NCI-H1105 treated with DMSO at 0.1 percent for 48 hours (cell line): ENCODE data around the gene KCNK17.
"Not testable (repeated sequence)": the region's sequence is repeated elsewhere in the genome, so short reads cannot be mapped to it uniquely, and the experiment has no call there.

Experiments
- DNase-seq: peaks from one replicate; lab custom pipeline; 2025; lab: John Stamatoyannopoulos, UW

Gene KCNK17

DNA sequence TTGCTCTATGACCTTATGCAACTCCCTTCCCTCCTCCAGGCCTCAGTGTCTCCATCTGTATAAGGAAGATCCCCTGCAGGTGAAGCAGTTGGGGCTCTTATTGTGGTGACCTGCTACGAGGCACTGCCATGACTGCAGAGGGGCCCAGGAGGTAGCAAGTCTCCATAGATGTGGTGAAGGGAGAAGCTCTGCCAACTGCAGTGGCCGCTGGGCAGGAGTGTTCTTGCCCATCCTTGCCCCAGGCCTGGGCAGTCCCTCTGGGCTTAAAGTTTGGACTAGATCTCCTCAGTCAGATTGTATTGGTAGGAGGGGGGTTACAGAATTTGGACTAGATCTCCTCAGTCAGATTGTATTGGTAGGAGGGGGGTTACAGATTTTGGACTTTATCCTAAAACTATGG lies 12.2 kb downstream of the KCNK17 start:
- no peak for DNase-seq

DNA sequence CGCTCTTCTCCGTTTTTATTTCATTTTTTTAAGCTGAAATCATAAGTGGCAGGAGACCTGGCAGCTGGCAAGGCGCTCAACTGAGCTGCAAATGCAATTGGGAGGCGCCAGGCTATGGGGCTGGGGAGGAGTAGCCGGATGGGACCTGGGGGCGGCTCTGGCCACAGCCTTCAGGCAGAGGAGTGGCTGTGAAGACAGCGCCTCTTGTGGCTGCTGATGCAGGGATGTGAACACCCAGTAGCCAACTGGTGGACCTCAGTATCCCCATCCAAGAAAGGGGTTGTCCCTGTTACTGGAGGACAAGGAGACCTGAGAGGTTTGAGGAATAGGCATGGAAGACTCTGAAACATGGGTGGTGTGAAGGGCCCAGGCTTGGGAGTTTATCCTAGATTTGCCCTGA lies 12.6 kb downstream of the KCNK17 start:
- no peak for DNase-seq

DNA sequence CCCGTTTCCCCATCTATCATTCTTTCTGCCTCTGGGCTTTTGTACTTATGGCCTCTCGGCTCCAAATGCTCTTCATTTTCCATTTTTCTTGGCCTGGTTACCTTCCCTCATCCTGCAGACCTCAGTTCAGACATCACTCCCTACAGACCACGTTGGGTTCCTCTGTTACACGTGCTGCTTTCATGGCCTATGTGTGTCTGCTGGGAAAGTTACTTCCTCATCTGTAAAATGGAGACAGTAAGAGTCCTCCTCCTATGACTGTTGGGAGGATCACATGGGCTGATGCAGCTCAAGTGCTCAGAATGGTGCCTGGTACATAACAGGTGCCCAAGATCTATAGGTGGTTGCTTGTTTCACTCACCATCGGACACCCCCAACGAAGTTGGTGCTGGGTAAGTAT lies 13.5 kb downstream of the KCNK17 start:
- DNase-seq: no peak

DNA sequence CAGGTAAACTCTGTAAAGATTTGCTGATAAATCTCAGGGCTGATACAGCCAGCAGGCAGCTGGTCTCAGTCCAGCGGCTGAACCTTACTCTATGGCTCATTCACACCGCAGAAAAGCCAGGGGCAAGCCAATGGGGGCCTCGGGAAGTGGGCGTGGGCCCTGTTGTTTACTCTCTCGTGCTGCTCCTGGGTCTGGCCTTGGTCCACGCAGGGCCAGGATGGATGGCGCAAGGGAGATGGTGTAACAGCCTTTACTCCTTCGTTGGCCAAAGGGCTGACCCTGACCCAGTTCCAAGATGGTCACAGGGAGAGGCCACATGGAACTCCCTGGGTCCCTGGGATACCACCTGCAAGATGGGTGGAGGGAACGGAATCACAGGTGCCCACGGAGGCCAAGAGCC lies 16.2 kb downstream of the KCNK17 start:
- no peak for DNase-seq

DNA sequence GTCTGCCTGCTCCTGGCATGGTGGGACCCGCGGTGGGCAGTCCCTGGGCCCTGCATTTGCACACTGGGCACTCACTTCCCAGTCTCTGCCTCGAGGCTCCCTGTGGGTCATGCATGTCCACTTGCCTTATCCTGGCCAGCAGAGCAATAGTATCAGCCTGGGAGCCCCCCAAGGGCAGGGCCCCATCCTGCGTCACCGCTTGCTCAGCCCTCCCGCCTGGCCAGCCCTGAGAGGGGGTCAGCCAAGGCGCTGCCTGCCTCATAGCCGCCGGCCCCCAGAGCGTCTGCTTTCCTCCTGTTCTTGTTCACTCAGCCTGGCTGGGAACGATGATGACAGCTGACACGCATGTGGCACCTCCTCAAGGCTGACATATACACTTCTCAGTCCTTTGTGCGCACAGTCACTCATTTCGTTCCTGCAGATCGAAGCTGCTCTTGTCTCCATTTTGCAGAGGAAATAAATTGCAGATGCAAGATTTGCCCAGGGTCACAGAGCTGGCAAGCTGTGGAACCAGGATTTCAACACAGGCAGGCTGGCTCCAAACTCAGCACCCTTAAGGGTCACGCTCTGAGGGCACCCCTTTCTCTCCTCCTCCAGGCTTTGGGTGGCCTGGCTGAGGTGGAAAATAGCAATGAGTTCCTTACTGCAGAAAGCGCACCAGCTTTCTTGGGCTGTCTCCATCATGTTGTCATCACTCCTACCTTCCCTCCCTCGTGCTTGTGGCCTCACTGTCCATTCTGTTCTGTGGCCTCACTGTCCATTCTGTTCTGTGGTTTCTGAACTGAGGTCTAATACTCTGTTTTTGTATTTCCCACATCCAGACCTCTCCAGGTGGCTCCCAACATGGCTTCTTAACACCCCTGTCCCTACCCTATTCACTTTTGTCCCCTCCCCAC lies 17.2 kb downstream of the KCNK17 start:
- DNase-seq: no peak

DNA sequence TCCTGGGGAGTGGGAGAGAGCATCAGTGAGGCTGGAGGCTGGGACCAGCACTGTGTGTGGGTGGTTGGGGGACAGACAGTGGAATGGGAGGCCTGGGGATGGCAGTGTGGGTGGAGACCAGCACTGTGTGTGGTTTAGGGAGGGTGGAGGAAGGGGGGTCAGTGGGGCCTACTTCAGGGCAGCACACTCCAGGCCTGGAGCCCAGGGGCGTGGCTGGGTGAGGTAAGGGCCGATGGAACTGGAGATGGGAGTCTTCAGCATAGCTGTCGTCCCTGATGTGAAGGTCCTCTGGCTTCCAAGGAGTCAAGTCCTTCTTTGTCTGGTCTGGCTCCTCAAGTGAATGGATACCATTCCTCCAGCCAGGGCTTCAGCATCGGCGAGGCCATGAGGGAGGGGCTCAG lies 18.6 kb downstream of the KCNK17 start:
- no peak for DNase-seq

DNA sequence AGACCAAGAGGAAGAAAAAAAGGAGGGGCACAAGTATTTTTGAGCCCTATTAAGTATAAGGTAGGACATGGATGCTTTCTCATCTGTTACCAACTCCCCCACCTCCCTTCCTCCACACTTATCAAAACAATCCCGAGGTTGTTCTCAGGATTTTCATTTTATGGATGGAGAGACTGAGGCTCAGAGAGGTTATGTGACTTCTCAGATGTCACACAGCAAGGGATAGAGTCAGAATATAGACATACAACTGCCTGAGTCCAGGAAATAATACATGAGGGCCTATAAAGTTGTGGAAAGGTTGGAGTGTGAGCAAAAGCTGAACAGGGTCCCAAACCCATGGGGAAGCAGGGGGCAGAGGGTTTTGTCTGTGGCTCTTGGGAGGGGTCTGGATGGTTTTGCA lies 19.3 kb downstream of the KCNK17 start:
- no peak for DNase-seq

DNA sequence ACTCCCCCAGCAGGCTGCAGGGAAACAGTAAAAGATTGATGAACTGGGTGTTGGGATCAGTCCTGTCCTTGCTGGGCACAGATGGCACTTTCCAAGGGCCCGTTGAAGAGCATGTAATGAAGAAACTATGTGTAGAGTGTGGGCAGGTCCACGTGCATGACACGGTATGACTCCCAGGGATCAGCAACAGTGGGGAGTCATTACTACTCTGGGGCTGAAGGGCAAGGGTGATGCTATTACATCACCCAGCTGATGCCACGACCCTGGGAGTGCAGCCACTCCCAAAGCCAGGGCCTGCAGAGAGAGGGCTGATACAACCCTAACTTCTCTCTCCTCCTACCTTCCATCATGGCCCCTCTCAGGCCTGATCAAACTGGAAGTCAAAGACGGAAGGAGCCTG lies 20.1 kb downstream of the KCNK17 start:
- no peak for DNase-seq

DNA sequence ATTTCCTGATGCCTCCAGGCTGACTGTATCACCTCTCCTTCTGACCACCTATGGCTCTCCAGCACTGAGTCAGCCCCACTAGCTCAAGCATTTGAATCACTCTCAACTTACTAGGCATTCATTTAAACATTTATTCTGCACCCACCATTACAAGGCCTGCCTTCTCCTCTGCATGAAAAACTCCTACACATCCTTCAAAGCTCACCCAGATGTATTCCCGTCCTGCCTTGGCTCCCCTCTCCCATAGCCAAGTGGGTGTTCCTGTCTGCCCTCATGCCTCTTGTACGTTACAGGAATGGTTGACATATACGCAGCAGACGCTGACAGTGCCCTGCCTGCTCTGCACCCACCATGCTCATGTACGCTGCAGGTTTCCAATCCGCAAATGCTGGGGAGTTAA lies 21.6 kb downstream of the KCNK17 start:
- DNase-seq: no peak

DNA sequence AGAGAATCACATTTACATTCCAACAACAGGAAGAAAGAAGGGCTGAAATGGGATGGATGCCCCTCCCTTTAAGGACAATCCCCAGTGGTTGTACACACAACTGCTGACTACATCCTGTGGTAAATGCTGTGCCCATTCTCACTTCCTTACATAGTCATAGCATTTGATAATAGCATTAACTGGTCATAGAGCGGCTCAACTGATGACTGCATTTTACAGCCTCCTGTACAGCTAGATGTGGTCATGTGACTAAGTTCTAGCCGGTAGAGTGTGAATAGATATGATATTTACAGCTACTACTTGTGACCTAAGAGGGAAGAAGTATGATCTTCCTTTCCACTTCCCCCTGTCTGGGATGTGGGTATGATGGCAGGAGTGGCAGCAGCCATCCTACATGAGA lies 24.7 kb downstream of the KCNK17 start:
- no peak for DNase-seq

DNA sequence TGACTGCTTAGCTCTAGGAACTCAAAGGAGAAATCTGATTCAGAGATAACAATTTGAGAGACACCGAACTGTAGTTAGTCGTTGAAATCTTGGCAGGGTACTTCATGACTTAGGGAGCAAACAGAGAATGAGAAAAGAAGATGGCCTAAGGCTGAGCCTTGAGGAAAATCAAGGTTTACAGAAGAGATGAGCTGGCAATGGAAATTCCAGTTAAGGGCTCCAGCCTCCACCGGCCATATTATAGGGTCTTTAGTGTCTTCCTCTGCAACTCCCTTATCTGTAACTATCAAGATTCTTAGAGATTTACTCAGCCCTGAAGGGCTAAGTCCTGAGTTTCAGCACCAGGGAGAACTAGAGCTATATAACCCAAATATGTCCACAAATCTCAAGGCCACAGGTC lies 26.6 kb downstream of the KCNK17 start:
- DNase-seq: no peak

DNA sequence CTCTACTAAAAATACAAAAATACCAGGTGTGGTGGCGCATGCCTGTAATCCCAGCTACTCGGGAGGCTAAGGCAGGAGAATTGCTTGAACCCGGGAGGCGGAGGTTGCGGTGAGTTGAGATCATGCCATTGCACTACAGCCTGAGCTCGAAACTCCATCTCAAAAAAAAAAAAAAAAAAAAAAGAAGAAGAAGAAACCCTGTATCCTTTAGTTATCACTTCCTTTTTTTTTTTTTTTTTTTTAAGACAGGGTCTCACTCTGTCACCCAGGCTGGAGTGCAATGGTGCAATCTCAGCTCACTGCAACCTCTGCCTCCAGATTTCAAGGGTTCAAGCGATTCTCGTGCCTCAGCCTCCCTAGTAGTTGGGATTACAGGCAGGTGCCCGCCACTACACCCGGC lies 27.6 kb downstream of the KCNK17 start:
- DNase-seq: not testable (repeated sequence)

DNA sequence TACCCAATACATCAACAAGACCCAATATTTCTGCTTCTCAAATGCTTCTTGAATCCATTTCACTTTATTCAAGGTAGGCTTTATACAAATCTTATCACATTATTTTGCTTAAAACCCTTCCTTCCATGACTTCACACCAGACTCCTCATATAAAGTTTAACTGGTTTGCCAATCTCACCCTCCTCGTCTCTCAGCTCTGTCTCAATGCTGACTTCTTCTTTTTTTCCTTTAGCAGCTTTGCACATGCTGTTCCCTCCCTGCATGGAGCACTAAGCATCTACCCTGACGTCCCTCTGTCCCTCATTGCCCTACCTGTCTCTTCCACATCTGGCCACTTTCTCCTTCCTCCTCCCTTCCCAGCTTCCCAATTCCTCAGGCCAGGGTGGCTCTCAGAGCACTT lies 31.4 kb downstream of the KCNK17 start:
- DNase-seq: no peak

DNA sequence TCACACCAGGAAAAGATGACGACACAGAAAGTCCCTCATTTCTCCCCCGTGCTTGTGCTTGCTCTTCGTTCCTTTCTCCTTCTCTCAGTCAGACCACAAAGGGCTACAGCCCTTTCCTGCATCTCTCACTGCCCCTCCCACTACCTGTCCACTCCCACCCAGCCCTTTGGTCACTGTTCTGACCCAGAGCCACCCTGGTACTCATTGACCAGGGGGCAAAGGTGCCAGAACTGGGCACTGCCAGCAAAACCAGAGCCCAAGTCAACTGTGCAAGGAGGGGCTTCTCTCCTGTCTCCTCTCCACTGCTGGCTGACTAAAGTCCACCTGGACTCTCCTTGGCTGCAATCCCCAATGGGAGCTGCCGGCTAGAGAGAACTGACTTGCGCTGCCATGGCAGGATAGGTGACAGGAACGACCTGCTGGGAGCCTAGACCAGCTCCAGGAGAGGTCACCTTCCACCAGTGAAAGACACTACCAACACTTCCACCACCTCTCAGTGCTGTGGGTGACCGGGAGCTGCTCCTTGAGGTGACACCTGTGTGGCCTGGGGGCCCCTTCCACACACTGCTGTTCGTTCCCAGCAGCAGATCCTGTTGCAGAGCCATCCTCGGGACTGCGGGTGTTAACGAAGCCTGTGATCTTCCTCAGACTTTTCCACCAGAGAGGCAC lies 32.8 kb downstream of the KCNK17 start:
- DNase-seq: no peak

DNA sequence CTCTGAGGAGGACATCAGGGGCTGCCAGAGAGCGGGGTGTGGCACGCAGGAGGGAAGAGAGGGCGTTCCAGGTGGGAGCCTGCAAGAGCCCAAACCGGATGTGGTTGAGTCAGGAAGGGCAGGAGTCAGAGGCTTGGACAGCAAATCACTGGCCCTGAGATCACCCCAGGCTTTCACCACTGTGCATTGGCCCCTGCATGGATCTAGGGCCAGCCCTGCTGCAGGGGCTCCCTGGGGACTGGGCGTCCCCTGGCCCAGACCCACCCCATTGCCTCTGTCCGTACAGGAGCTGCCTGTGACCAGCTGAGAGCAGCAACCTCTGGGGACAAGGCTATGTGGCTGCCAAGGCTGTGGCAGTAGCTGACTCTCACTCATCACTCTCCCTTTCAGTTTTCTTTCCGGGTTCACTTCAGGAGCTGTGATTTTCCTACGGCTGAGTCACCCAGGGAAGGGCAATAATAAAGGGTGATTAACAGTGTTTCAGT lies 33.9 kb downstream of the KCNK17 start:
- no peak for DNase-seq

DNA sequence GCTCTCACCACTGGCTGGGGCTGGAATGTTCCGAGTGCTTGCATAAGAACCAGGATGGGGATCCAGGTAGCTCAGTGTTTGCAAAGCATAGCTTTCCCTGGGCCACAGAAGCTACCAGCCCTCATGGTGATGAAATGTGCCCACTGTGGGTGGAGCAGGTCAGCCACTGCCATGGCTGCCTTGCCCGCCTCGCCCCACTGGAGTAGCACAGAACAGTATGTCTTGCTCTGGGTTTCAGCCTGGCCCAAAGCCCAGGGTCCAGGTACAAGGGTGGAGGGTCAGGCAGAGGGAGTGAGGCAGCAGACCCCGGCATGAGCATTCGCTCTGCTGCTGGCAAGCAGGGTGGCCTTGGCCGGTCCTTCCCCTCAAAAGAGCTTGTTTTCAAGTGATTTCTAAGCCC lies 34.7 kb downstream of the KCNK17 start:
- DNase-seq: no peak

DNA sequence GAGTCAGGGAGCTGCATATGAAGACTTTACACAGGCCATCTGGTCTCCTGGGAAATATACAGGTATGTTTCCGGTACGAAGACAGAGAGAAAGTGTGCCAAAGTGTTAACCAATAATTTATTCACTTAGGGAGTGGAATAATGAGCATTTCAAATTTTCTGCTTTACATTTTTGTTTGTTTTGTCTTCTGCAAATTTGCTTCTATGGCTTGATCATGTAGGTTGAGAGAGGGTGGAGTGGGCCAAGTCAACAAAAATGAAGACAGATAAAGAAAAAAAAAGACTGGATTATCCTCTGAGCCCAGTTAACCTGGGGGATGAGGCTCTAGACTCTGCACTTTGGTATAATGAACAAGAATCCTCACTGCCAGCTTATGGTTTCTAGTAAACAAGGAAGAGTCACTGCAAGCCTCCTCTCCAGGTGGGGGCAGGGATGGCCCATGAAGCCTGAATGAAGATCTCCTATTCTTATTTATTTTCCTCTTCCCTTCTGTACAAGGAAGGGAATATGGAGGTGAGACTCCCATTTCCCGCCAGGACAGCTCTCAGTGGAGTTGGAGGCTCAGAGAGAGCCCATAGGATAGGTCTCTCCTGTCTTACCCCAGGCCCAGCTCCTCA lies 37.7 kb downstream of the KCNK17 start:
- DNase-seq: no peak

DNA sequence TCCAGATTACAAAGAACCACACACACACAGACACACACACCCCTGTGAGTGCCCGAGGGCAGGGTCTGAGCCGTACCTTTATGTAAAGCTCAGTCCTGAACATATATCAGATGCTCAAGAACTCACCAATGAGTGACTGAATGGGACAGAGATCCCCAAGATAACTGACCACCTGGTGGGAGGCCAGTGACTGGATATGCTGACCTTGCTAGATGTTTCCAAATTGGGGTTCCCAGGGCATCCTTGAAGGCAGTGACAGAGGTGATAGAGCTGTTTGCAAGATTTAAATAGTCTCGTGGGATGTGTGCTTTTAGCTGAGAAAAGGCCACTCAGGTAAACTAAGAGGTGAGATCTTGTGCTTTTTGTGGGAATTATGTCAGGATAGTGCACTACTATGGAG lies 39.3 kb downstream of the KCNK17 start:
- no peak for DNase-seq

DNA sequence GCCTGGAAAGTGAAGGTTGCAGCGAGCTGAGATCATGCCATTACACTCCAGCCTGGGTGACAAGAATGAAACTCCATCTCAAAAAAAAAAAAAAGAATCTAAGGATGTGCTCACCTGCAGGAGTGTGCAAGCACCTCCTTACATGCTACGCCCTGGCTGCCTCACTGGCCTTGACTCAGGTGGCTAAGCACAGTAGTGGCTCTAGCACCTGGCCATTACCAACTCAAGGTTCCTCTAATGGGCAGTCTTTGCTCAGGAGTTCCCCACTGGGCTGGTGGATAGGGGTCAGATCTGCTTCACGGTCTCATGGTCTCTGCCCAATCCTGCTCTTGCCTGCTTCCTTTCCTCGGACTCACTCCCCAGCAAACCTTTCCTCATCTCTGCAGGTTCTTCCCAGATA lies 39.7 kb downstream of the KCNK17 start:
- no peak for DNase-seq

DNA sequence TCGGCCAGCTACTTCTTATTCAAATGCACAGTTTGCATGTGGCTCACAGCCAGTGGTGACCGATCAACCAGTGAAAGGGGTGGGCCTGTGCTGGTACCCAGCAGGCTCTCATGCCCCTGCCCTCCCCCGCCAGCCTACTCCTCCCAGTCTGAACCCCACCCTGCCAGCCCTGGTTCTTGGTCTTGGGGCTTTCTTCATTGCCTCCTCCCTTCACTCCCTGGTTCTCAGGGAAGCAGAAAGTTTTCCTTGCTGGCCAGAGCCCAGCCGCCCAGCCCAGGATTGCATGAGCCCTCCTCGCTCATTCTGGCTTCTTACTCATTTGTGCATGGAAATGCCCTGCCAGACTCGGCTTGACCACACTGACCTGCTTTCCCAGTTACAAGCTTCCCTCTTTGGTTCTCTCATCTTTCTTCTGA lies 40.8 kb downstream of the KCNK17 start:
- no peak for DNase-seq

DNA sequence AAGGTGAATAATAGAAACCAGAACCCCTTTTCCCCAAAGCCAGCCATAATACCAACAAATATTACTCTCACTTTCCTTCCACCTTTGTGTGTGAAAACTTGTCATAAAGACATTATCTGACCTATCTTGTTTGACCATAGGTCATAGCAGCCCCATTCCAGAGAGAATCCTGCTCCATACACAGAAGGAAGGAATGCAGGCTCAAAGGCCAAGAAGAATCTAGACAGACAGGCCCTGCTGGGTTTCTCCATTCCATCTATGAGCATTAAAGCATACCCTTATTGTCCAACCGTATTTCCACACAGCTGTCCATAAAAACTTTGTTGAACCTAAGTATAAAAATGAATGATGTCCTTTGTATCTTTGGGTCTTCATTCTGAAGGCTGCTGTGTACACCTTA lies 44.3 kb downstream of the KCNK17 start:
- no peak for DNase-seq

DNA sequence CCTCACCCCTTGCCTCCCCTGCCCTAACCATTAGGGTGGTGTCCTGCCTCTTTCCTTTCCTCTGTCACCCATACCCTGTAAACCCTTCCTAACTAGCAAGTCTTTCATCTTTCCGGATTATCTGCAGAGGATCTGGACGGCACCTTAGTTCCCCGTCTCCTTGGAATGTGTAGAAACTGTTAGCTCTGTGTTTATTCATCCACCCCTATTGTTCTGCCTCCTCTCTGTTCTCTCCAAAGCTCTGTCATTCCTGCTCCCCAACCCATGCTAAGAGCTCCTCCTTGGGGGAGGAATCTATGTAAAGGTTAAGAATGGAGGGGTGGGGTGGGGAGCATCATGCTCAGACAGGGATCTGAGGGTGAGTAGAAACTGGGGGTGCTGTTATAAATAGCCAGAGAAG lies 45.5 kb downstream of the KCNK17 start:
- no peak for DNase-seq

DNA sequence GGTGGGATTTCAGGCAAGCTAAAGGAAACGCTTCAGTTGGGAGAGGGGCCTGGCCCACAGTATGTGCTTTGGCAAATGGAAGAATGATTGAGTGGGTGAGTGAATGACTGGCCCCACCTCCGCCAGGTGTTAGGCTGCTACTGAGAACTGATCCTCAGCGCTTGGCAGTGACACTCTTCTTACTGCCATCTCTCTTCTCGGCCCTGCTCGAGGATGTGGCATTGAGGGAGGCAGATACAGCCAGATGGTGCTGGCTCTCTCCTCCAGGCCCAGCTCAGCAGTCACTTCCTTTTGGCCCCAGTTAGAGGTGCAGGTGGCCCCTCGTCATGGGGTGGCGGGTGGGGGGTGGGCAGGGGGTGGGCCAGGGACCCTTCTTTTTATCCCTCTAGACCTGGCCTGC lies 46.0 kb downstream of the KCNK17 start:
- no peak for DNase-seq
